ENCODE results near the gene FUS.
"Not testable (repeated sequence)": the region's sequence is repeated elsewhere in the genome, so short reads cannot be mapped to it uniquely, and the experiment has no call there.

FUS gene

DNA sequence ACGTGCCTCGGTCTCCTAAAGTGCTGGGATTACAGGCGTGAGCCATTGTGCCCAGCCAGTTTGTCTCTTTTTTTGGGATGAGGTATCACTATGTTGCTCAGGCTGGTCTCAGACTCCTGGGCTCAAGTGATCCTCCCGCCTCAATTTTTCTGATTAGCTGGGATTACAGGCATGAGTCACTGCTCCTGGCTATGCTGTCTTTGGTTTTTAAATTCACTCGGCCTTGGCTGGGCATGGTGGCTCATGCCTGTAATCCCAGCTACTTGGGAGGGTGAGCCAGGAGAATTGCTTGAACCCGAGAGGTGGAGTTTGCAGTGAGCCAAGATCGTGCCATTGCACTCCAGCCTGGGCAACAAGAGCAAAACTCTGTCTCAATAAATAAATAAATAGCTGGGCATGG, 35.5 kb upstream of the FUS start:
- not testable (repeated sequence) for DNase-seq

DNA sequence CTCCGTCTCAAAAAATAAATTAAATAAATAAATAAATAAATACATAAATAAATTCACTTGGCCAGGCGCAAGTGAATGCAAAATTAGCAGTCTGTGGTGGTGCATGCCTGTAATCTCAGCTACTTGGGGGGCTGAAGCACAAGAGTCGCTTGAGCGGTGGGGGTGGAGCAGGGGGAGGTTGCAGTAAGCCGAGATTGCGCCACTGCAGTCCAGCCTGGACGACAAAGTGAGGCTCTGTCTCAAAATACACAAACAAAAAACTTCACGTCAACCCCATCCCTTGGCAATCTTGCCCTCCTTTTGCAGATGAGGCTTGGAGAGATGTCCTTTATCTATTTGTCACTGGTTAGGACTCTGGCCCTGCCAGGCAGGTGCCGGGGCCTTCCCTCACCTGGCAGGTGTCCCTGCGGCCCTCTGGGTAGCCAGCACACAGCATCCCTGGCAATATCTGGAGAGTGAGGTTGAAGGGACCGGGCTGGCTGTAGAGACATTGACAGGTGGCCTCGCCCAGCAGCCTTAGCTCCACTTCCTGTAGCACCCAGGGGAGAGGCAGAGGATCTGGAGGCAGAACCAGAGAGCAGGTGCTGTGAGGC, 34.4 kb upstream of the FUS start:
- DNase-seq = no peak

DNA sequence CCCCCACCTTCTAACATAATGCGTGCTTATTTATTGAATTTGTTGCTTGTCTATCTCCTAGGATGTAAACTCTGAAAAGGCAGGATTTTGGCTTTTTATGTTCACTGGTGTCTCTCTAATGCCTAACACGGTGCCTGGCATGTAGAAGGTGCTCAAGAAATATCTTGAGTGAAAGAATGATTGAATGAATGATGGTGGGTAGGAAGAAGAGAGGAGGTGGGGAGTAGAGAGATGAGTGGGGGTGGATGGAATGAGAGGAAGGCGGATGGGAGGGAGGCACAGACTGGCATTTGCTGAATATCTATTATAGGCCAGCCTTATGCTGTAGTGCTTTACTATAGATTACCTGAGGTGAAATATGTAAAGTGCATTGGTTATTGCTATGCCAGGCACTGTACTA, 32.4 kb upstream of the FUS start:
- DNase-seq = no peak

DNA sequence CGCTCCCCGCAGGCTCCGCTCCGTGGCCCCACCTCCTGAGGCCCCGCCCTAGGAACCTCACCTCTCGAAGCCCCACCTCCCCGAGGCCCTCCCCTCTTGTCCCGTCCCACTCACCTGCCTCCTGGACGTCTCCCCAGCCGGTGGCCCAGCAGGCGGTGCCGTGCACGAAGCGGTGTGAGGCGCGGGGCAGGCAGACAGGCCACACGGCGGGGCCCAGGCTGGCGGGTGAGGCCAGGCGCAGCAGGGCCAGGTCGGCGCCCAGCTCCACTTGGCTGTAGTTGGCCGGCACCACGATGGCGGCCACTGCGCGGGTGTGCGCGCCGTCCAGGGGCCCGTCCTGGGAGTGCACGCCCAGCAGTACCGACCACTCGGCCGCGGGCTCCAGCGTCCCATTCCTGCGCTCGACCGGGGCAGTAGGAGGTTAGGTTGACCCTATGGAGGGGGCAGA, 31.6 kb upstream of the FUS start:
- no peak for DNase-seq

DNA sequence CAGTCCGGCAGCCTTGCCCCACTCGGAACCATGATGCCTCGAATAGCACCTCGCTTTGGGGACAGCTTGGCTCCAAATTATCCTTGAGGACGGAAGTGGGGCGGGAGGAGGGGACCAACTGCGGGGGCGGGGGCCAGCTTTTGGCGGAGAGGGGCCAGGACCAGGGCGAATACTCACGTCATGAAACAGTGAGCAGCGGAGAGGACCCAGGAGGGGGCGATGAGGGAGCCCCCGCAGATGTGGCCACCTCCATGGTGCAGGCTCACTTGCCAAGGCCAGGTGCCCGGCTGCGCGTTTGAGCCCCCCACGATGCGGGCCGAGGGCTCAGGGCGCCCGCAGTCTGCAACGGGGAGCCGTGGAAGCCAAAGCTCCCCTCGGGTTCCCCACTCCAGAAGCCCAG, 31.0 kb upstream of the FUS start:
- DNase-seq = no peak

DNA sequence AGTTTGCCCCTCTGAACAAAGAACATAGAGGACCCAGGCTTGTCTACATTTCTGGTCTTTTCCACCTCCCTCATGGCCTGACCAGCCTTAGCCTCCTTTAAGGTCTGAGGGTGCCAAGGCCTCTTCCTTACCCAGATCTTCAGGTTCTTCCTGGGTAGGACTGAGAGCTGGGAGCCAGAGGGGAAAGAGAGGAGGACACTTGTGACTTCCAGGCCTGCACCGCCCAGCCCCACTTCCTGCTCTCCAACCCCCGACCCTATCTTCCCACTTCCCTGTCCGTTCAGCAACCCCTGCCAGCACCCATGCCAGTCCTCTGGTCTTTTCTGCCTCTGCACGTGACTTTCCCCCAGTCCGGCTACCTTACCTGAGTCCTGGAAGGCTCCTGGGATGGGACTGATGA, 30.6 kb upstream of the FUS start:
- DNase-seq = no peak

DNA sequence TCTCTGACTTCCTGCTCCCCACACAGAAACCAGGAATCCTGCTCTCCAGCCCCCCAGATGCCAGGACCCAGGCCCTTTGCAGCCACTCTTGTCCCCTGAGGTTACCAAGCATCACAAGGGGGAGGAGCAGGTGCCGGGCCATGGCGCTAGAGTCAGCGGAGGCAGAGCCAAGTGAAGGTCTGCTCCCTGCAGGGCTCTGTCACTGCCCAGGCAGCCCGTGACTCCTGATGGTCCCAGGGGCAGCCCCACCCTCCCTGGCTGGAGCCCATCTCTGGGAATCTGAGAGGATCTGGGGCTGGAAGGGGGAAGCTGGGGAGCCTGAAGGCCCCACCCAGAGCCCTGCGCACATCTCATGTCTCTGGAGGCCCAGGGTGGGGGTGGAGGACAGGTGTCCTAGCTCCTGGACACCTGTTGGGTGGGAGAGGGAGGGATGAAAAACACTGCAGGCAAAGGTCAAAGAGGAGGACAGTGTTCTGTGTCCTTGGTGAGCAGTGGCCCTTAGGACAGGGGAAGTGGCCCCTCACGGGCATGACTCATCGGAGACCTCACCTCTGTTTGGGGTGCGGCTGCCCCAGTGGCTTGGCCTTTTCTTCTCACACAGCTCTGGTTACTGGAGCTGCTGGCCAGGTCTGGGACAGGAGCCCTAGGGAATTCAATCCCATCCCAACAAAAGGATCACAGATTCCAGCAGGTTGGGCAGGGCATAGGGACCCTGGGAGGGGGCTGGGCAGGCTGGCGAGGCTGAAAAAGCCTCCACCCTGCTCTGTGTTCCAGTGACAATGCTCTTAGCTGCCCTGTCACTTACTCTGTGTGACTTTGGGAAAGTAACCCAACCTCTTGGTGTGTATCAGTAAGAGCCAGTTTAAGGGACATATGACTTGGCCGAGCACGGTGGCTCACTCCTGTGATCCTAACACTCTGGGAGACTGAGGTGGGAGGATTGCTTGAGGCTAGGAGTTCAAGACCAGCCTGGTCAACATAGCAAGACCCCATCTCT, 29.7 kb upstream of the FUS start, which contains the start of gene PRSS36:
Gene PRSS36, minus strand, starts transcription at position 173 of the 997 bp plus-strand sequence. Its CDS starts 31 bp downstream, at position 142.
- DNase-seq = no peak

DNA sequence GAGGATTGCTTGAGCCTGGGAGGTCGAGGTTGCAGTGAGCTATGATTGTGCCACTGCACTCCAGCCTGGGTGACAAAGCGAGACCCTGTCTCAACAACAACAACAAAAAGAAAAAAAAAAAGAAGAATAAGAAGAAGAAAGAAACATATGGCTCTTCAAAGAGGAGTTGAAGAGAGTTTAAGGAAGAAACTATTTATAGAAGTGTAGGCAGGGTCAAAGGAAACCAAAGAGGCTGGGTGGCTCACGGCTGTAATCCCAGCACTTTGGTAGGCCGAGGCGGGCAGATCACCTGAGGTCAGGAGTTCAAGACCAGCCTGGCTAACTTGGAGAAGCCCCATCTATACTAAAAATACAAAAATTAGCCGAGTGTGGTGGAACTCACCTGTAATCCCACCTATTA, 29.0 kb upstream of the FUS start:
- not testable (repeated sequence) for DNase-seq

DNA sequence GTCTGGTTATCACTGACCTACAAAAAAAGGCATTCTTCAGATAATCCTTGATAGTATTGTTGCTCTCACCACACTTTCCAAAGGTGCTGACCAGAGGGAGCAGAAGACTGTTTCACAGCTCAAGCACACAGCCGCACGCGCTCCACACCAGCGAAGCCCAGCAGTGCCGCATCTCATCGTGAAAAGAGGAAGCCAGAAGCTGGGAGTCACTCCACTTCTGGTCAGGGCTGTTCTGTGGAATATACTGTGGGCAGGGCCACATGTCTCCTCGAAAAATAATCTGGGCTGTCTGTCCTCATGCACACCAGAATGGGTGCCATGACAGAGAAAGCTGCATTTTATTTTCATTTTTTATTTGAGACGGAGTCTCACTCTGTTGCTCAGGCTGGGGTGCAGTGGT, 22.8 kb upstream of the FUS start:
- DNase-seq = no peak

DNA sequence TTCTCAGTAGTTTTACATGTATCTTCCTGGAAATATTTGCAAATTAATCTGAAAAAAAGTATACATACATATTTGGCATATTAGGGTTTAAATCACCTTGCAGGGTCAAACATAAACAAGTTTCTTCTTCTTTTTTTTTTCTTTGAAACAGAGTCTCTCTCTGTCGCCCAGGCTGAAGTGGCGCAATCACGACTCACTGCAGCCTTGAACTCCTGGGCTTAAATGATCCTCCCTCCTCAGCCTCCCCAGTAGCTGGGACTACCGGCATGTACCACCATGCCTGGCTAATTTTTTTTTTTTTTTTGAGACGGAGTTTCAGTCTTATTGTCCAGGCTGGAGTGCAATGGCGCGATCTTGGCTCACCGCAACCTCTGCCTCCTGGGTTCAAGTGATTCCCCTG, 12.6 kb upstream of the FUS start:
- DNase-seq = no peak

DNA sequence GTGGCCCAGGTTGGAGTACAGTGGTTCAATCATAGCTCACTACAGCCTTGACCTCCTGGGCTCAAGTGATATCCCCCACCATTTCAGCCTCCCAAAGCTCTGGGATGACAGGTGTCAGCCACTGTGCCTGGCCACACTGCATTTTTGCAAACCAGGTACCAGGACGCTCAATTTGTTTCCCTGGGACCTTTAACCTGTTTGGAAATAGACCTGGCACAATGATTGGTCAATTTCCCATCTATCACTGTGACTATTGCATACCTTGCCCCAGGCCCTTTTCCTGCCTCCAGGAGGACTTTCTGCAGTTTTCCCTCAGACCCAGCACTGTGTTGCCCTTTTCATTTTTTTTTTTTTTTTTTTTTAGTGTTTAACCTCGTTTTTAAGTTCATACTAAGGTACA, 11.1 kb upstream of the FUS start:
- DNase-seq = no peak

DNA sequence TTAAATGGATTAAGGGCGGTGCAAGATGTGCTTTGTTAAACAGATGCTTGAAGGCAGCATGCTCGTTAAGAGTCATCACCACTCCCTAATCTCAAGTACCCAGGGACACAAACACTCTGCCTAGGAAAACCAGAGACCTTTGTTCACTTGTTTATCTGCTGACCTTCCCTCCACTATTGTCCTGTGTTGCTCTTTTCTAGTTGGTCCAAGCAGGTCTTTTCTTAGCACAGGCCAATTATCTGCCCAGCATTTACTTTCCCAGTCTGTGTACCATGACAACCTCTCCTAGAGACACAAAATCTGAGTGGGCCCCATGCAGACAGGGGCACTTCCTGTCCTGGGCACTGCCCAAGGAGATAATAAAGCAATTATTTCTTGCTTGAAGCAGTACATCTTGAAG, 9.9 kb upstream of the FUS start:
- DNase-seq = not testable (repeated sequence)

DNA sequence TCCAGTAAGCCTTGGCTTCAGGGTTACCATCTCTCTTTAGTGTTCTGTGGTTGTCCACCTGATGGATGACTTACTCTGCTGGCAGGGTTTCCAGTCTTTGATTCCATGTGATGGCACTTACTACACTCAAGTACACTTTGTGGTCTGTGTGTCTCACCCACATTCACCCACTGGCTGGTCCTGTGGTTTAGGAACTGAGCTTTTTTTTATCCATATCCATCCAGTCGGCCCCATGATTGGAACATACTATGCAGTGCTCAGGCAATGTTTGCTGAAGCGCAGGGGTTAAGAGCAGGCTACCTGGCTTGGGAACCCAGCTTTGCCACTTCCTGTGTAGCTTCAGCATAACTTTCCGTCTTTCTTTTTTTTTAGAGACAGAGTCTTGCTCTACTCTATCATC, 2.8 kb upstream of the FUS start:
- DNase-seq = no peak

DNA sequence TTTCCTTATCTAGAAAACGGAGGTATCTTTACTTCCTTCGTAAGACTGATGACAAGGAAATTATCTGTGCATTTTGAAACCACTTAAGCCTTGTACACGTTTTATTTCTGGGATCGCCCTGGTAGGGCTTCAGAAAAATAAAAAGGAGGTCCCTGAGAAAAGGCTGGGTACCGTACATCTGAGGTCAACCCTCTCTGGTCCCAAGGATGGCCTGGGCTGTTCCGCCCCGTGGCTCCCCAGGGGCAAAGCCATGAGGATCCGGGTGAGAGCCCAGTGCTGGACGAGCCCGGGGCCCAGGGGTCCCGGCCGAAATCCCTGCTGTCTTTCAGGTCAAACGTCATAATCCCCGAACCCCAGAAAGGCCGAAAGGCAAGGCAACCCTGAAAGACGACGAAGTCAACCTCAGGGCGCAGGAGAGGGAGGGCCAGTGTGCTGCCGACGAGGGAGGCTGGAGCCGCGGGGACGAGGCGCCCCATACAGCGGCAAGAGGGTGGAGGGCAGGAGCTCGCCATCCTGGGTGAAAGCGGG, 656 bp upstream of the FUS start:
- DNase-seq = no peak

DNA sequence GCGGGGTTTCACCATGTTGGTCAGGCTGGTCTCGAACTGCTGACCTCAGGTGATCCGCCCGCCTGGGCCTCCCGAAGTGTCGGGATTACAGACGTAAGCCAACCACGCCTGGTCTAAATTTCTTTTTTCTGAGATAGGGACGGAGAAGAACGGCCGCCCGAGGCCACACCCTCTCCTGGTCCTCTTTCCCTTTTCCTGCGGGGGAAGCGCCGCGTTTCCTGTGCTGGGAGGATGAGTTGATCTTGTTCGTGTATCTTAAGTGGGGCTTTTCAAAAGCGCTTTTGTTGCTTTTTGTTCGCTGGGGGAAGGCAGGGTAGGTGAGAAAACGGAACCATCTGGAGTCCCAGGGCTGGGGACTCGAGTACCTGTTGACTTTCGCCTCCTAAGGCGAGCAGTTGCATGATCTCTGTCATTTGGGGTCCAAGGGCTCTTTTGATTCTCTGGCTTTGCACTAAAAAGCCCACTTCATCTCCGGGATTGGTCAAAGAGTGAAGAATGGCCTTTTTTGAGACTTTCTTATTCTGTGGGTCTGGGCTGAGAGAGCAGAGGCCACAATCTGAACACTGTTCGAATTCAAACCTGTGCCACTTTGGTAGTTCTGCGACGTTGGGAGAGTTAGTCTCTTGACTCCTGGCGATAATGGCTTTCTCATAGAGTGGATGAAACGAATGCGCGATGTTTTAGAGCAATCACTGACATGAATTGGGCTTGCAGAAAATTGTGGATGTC, 1.3 kb downstream of the FUS start:
- DNase-seq = no peak

DNA sequence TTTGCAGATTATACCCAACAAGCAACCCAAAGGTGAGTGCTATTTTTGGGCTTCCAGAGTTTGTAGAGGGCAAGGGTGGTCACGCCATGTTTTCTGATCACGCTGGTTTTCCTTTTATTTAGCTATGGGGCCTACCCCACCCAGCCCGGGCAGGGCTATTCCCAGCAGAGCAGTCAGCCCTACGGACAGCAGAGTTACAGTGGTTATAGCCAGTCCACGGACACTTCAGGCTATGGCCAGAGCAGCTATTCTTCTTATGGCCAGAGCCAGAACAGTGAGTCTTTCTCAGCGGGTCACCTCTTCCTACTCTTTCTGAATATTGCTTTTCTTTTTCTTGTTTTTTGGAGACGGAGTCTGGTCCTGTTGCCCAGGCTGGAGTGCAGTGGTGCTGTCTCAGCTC, 2.5 kb downstream of the FUS start:
- no peak for DNase-seq

DNA sequence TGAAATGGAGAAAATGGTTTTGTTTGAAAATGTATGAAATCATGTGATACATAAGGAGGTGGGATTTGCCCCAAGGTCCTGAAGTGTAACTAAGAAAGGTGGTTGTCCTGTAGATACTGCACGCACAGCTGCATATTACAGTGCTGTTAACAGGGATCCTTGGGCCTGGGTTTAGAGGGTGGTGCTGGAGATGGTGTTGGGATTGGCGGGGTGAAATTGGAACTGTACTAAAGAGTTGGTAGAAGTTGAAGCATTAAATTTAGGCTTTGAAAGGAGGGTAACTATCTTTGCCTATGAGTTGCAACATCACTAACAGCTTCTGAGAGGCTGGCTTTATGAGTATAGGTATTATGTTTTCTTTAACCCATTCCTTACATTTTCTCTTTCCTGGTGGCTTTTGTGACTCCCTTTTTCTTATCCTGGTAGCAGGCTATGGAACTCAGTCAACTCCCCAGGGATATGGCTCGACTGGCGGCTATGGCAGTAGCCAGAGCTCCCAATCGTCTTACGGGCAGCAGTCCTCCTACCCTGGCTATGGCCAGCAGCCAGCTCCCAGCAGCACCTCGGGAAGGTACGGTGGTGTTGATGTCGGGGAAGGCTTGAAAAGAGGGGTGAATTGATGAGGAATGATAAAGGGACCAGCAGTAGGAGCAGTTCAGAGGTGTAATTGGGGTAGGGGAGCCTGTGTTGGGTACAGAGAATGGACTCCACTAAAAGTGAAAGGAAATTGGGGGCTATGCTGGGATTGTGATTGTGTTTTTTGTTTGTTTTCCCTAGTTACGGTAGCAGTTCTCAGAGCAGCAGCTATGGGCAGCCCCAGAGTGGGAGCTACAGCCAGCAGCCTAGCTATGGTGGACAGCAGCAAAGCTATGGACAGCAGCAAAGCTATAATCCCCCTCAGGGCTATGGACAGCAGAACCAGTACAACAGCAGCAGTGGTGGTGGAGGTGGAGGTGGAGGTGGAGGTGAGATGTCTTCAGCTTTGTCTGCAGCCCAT, 3.8 kb downstream of the FUS start:
- DNase-seq = no peak

DNA sequence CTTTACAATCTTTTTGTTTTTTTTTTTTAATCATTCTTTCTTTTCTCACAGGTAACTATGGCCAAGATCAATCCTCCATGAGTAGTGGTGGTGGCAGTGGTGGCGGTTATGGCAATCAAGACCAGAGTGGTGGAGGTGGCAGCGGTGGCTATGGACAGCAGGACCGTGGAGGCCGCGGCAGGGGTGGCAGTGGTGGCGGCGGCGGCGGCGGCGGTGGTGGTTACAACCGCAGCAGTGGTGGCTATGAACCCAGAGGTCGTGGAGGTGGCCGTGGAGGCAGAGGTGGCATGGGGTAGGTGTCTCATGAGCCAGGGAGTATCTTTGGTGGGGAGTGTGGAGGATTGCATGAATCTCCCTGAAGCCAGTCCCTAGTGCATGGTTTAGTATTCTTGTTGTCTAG, 4.9 kb downstream of the FUS start:
- DNase-seq = no peak

DNA sequence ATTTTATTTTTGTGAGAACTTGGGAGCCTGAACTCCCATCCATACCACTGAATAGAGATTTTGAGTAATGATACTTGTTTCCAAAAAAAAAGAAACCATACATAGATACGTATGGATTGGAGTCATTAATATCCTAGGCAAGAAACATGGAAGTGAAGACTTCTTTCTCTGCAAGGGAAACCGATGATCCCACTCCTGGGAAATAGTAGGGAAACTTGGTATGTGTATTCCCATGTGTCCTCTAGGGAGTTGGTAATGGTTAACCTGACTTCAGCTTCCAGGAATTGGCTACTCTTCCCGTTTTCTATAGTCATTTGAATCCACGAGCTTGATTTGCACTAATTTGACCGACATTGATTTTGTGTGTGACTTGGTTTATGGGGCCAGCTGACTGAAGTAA, 5.4 kb downstream of the FUS start:
- no peak for DNase-seq

DNA sequence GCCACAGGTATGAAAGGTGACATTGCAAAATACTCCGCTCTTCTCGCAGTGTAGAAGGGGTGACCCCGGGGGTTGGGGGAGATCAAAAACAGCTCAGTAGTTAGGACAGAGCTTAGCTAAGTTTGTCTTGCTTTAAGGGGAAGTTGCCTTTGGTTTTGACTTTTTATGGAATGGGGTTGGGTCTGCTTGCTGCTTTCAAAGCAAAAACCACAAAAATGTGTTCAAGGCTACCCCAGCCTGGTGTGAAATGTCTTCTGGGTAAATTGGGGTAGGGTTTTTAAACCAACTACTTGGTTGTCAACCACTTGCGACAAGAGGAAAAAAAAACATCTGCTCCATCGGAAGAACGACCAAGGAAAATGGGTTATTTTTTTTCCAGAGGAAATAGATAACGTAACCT, 6.2 kb downstream of the FUS start:
- DNase-seq = no peak

DNA sequence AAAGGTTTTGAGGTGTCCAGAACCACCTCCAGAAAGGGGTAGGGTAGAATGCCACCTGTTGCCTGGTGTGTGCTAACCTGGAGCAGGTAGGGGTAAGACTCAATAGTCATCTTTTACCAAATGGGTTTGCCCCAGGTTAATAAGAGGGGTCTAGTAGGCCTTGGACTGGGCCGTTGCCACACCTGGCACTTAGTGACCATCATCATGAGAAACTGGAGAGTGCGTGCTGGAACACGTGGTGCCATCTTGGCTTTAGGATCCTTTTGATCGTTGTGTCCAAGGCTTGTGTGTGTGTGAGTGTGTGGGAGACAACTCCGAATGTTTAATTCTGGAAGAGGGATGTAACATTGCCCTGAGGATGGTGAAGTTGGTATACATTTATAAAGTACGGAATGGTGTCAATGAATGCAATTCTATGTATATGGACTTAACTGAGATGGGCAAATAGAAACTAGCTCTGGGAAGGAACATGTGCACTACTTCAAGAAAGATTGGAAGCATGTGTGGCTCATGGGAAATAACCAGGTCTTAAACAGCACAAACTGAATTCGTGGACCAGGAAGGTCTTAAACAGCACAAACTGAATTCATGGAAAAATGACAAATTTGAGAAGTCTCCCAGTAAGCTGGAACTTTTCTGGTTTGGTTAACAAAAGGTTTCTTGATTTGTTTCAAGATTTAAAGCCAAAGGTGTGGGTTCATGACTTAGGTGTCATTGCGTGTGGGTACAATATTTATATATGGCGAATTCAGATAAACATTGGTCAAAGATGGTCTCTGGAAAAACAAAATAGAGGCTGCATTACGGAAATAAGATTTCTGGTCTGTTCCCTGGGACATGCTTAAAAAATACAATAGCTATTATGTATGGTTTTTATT, 7.2 kb downstream of the FUS start:
- no peak for DNase-seq

Data from cerebellar nuclear complex (tissue), 1 donor.